Mucosa of rectum (tissue), 2 donors: ENCODE data around the gene KCNQ1OT1.

Source experiments
- H3K27ac ChIP-seq, 2 donors: one replicate each; pipeline ENCODE4 v1.7.0; 2013; ENCODE audit warnings: inconsistent platforms in 2 of 2, low read depth in 2 of 2, low read length in 2 of 2
- H3K27me3 ChIP-seq, 2 donors: one replicate each; pipeline ENCODE4 v1.7.0; 2013; ENCODE audit warnings: low read length in 2 of 2; ENCODE audit not compliant: control insufficient read depth in 2 of 2, insufficient read depth in 2 of 2
- H3K36me3 ChIP-seq, 2 donors: one replicate each; pipeline ENCODE4 v1.7.0; 2013; ENCODE audit warnings: low read length in 2 of 2; ENCODE audit not compliant: control insufficient read depth in 2 of 2, insufficient read depth in 2 of 2
- H3K4me1 ChIP-seq, 2 donors: one replicate each; pipeline ENCODE4 v1.7.0; 2013; ENCODE audit warnings: low read length in 2 of 2, mild to moderate bottlenecking in 1 of 2; ENCODE audit not compliant: control insufficient read depth in 2 of 2, insufficient read depth in 2 of 2
- H3K4me3 ChIP-seq, 2 donors: one replicate each; pipeline ENCODE4 v1.7.0; 2013; ENCODE audit warnings: low read length in 2 of 2
- H3K9ac ChIP-seq, 2 donors: one replicate each; pipeline ENCODE4 v1.7.0; 2013; ENCODE audit warnings: low read length in 2 of 2, low read depth in 1 of 2, mild to moderate bottlenecking in 1 of 2
- H3K9me3 ChIP-seq, 2 donors: one replicate each; pipeline ENCODE4 v1.7.0; 2013; ENCODE audit warnings: low read length in 2 of 2; ENCODE audit not compliant: control insufficient read depth in 2 of 2
- donor health status: healthy.
- donor health status: Normal muscosa, but diverticular disease.

The KCNQ1OT1 gene

GRCh38 chr11:2673871-2674471, 25.8 kb downstream of the KCNQ1OT1 start:
- no peaks in the 10 kb centered on the region for H3K27me3 ChIP-seq
- no peak overlapping the region for H3K27ac ChIP-seq
- H3K9ac ChIP-seq: no peak overlapping the region
- no peak overlapping the region for H3K4me3 ChIP-seq
- H3K36me3 ChIP-seq: no peaks in the 10 kb centered on the region
- H3K9me3 ChIP-seq: no peaks in the 10 kb centered on the region
- H3K4me1 ChIP-seq: no peaks in the 10 kb centered on the region

- no peak overlapping the region for H3K27ac ChIP-seq
- no peaks in the 10 kb centered on the region for H3K27me3 ChIP-seq
- no peaks in the 10 kb centered on the region for H3K9me3 ChIP-seq
- H3K4me1 ChIP-seq: no peaks in the 10 kb centered on the region
- H3K36me3 ChIP-seq: no peaks in the 10 kb centered on the region
- H3K4me3 ChIP-seq: no peak overlapping the region
- no peak overlapping the region for H3K9ac ChIP-seq
These were observed 26.6 kb downstream of the KCNQ1OT1 start for GRCh38 chr11:2673250-2673610.

GRCh38 chr11:2672553-2673249, 27.1 kb downstream of the KCNQ1OT1 start:
- no peaks in the 10 kb centered on the region for H3K4me1 ChIP-seq
- H3K4me3 ChIP-seq: no peak overlapping the region
- no peaks in the 10 kb centered on the region for H3K9me3 ChIP-seq
- no peak overlapping the region for H3K9ac ChIP-seq
- no peaks in the 10 kb centered on the region for H3K36me3 ChIP-seq
- H3K27me3 ChIP-seq: no peaks in the 10 kb centered on the region
- H3K27ac ChIP-seq: no peak overlapping the region

- Histone ChIP-seq H3K4me3 (no peak overlapping the region), H3K27ac (no peak overlapping the region), H3K9me3 (no peaks in the 10 kb centered on the region), H3K9ac (no peak overlapping the region), H3K27me3 (no peaks in the 10 kb centered on the region), H3K4me1 (no peaks in the 10 kb centered on the region), H3K36me3 (no peaks in the 10 kb centered on the region)
These were observed 28.0 kb downstream of the KCNQ1OT1 start for GRCh38 chr11:2671748-2672147.

- H3K27me3 ChIP-seq: no peaks in the 10 kb centered on the region
- H3K36me3 ChIP-seq: no peaks in the 10 kb centered on the region
- no peak overlapping the region for H3K27ac ChIP-seq
- no peak overlapping the region for H3K9ac ChIP-seq
- H3K4me3 ChIP-seq: no peak overlapping the region
- no peaks in the 10 kb centered on the region for H3K9me3 ChIP-seq
- H3K4me1 ChIP-seq: no peaks in the 10 kb centered on the region
These were observed 29.2 kb downstream of the KCNQ1OT1 start for GRCh38 chr11:2670541-2671100.

- H3K4me1 ChIP-seq: no peaks in the 10 kb centered on the region
- no peak overlapping the region for H3K27ac ChIP-seq
- H3K27me3 ChIP-seq: no peaks in the 10 kb centered on the region
- H3K9me3 ChIP-seq: no peaks in the 10 kb centered on the region
- no peaks in the 10 kb centered on the region for H3K36me3 ChIP-seq
- no peak overlapping the region for H3K4me3 ChIP-seq
- H3K9ac ChIP-seq: no peak overlapping the region
These were observed 29.9 kb downstream of the KCNQ1OT1 start for GRCh38 chr11:2669634-2670469.

- H3K36me3 ChIP-seq: no peaks in the 10 kb centered on the region
- no peak overlapping the region for H3K4me3 ChIP-seq
- H3K9ac ChIP-seq: no peak overlapping the region
- no peaks in the 10 kb centered on the region for H3K4me1 ChIP-seq
- no peaks in the 10 kb centered on the region for H3K27me3 ChIP-seq
- no peaks in the 10 kb centered on the region for H3K9me3 ChIP-seq
- H3K27ac ChIP-seq: no peak overlapping the region
These were observed 30.9 kb downstream of the KCNQ1OT1 start for GRCh38 chr11:2668876-2669275.

- Histone ChIP-seq H3K9ac (no peak overlapping the region), H3K9me3 (no peaks in the 10 kb centered on the region), H3K4me3 (no peak overlapping the region), H3K36me3 (peaks cover 0 to 2% of the 10 kb centered on the region in 2 donors), H3K27me3 (no peaks in the 10 kb centered on the region), H3K4me1 (no peaks in the 10 kb centered on the region), H3K27ac (no peak overlapping the region)
These were observed 31.9 kb downstream of the KCNQ1OT1 start for GRCh38 chr11:2667940-2668339.

- Histone ChIP-seq H3K9me3 (no peaks in the 10 kb centered on the region), H3K27me3 (no peaks in the 10 kb centered on the region), H3K36me3 (peaks cover 0 to 2% of the 10 kb centered on the region in 2 donors), H3K4me1 (no peaks in the 10 kb centered on the region), H3K9ac (no peak overlapping the region), H3K4me3 (no peak overlapping the region), H3K27ac (no peak overlapping the region)
These were observed 32.8 kb downstream of the KCNQ1OT1 start for GRCh38 chr11:2666828-2667570.
